HFFc6 (cell line): ENCODE data around the gene NDUFA13. TPM values are rescaled to one million over a fixed set of nuclear protein-coding genes. Genes with fewer than 3 reads are reported as not detected.
A peak's percentile ranks its signal among the peaks of the same experiment; 100 is the strongest.

Experiments used
- DNase-seq: peaks from one replicate; pipeline ENCODE4 v3.0.0-alpha.2; 2018
- H3K27ac Mint-ChIP-seq: 2 replicates; pipeline ENCODE4 v1.8.0; 2020; ENCODE audit warnings: mild to moderate bottlenecking, mixed read lengths
- H3K27me3 Mint-ChIP-seq: 2 replicates; pipeline ENCODE4 v1.8.0; 2021; ENCODE audit warnings: mild to moderate bottlenecking, moderate library complexity, mixed read lengths; ENCODE audit not compliant: insufficient read depth
- H3K36me3 Mint-ChIP-seq: 2 replicates; pipeline ENCODE4 v1.8.0; 2021; ENCODE audit warnings: low read depth, mixed read lengths
- H3K4me1 Mint-ChIP-seq: 2 replicates; pipeline ENCODE4 v1.8.0; 2020; ENCODE audit warnings: low read depth, mixed read lengths
- H3K4me3 Mint-ChIP-seq: 2 replicates; pipeline ENCODE4 v1.8.0; 2020; ENCODE audit warnings: mild to moderate bottlenecking, moderate library complexity, mixed read lengths
- H3K9me3 Mint-ChIP-seq: 2 replicates; pipeline ENCODE4 v1.8.0; 2020; ENCODE audit warnings: mild to moderate bottlenecking, mixed read lengths
- total RNA-seq, 6 experiments: library from RNA; stranded (reverse); fragmentation: NEBNext Ultra II Directional; extraction: Animal tissue kit (Norgen Biotek cat#: 25700); gene quantifications; 2 replicates in 1 of 6; 3 replicates in 5 of 6; pipeline ENCODE4 v1.2.3, GENCODE V29; 2021
- TF ChIP-seq, protein P1 (sequence below): fragments of 200-600 bp; sonication (generic); IDR thresholded peaks from 2 replicates; pipeline ENCODE4 v1.5.0; 2021; ENCODE audit warnings: antibody characterized with exemption, mild to moderate bottlenecking

Gene NDUFA13
- total RNA-seq, 6 experiments from 2014 or later: 266 to 393 (median 323) TPM

- TF ChIP-seq, protein P1, sequence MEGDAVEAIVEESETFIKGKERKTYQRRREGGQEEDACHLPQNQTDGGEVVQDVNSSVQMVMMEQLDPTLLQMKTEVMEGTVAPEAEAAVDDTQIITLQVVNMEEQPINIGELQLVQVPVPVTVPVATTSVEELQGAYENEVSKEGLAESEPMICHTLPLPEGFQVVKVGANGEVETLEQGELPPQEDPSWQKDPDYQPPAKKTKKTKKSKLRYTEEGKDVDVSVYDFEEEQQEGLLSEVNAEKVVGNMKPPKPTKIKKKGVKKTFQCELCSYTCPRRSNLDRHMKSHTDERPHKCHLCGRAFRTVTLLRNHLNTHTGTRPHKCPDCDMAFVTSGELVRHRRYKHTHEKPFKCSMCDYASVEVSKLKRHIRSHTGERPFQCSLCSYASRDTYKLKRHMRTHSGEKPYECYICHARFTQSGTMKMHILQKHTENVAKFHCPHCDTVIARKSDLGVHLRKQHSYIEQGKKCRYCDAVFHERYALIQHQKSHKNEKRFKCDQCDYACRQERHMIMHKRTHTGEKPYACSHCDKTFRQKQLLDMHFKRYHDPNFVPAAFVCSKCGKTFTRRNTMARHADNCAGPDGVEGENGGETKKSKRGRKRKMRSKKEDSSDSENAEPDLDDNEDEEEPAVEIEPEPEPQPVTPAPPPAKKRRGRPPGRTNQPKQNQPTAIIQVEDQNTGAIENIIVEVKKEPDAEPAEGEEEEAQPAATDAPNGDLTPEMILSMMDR: peak; percentile 93
- peaks cover 50% of the 10 kb centered on the region for H3K4me1 Mint-ChIP-seq
- DNase-seq: peak; percentile 75
- H3K4me3 Mint-ChIP-seq: peak overlapping the region; percentile 77
- H3K27ac Mint-ChIP-seq: peak overlapping the region; percentile 98
- no peaks in the 10 kb centered on the region for H3K36me3 Mint-ChIP-seq
- H3K9me3 Mint-ChIP-seq: no peaks in the 10 kb centered on the region
- H3K27me3 Mint-ChIP-seq: peaks cover 1% of the 10 kb centered on the region; the same call in 1 of the 2 replicates
These were observed 25.6 kb upstream of the NDUFA13 start for GRCh38 chr19:19490214-19490968.

DNA sequence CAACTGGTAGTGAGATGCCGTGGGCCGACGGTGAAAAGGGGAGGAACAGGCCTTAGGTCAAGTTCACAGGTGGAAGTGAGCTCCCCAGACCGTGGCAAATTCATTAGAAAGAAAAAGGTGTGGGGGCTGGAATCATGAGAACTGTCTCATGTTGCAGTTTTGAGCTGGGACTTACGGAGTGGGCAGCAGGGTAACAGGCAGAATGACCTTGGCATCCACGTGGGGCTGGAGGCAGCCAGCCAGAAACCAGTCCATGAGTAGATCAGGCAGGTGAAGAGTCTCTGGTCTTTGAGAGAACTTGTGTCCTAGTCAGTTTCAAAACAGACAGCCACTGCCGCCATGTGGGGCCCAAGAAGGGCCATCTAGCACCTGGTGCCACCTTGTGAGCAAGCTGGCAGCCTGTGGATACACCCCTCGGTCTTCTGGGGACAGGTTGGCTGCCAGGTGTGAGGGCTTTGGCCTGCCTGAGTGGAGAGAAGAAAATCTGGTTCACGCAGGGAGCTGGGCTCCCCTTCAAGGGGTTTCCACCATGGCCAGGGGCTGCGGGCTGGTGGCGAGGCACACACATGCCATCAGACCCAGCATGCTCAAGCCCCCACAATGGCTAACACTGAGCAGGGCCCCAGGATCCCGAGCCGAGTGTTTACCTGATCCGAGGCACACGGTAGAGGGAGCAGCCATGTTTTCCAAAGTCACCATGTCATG is 24.6 kb upstream of the NDUFA13 start:
- H3K36me3 Mint-ChIP-seq: no peaks in the 10 kb centered on the region
- peak overlapping the region; percentile 34 for H3K27ac Mint-ChIP-seq
- H3K4me3 Mint-ChIP-seq: no peak overlapping the region
- no peak for DNase-seq
- H3K4me1 Mint-ChIP-seq: peaks cover 39% of the 10 kb centered on the region
- peaks cover 1% of the 10 kb centered on the region; the same call in 1 of the 2 replicates for H3K27me3 Mint-ChIP-seq
- no peaks in the 10 kb centered on the region for H3K9me3 Mint-ChIP-seq
- TF ChIP-seq, protein P1: no peak

DNA sequence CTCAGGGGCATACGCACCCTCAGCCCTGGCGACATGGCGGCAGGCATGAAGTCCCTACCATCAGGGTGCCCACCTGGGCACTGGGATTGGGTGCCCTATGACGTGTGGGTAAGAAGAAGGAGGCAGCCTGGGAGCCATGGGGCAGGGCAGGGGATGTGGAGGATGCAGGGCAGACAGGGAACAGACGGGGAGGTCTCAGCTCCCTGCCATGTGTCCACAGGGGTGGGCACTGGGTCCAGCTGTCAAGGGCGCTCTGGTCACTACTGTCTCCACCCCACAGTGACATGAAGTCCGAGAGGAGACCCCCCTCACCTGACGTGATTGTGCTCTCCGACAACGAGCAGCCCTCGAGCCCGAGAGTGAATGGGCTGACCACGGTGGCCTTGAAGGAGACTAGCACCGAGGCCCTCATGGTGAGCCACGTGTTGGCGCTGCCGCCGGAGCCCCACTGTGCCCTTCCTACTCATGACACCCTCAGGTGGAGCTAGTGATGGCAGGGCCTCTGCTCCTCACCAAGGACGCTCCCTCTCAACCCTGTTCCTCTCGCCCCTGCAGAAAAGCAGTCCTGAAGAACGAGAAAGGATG is 23.9 kb upstream of the NDUFA13 start:
- peaks cover 1% of the 10 kb centered on the region; the same call in 1 of the 2 replicates for H3K27me3 Mint-ChIP-seq
- H3K4me1 Mint-ChIP-seq: peaks cover 36% of the 10 kb centered on the region
- TF ChIP-seq, protein P1: no peak
- H3K27ac Mint-ChIP-seq: no peak overlapping the region
- H3K9me3 Mint-ChIP-seq: no peaks in the 10 kb centered on the region
- H3K4me3 Mint-ChIP-seq: no peak overlapping the region
- H3K36me3 Mint-ChIP-seq: no peaks in the 10 kb centered on the region
- no peak for DNase-seq

DNA sequence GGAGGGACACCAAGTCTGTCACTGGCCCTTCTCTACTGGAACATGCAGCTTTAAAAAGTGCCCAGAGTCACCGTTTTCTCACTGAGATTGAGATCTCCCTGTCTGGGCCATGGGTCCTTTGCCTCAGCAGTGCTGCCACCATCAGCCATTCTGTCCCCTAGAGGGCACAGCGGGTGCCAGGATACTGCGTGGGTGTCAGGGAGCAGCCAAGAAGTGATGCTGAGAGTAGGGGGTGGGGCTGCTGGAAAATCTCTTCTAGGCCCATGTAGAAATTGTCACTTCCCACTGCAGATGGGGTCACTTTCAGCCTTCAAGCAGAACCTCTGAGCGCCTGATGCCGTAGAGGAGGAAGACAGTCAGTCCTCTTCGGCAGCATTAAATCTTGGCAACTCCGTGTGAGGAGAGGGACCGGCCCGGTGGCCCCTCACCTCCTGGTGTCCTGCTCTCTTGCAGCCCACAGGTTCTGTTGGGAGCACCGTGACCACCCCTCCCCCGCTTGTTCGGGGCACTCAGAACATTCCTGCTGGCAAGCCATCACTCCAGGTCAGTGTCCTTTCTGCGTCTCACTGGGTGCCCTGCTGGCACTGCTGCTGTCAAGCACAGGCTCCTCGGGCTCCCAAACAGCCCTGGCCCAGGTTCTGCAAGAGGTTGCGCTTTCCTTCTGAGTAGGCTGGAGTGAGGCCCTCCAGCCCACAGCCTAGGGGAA is 22.0 kb upstream of the NDUFA13 start:
- TF ChIP-seq, protein P1: peak; percentile 16; the same call in 1 of the 2 replicates
- DNase-seq: no peak
- Mint-ChIP-seq H3K27ac (no peak overlapping the region), H3K36me3 (no peaks in the 10 kb centered on the region; the same call in 1 of the 2 replicates), H3K4me3 (no peak overlapping the region), H3K4me1 (peaks cover 19% of the 10 kb centered on the region), H3K9me3 (no peaks in the 10 kb centered on the region), H3K27me3 (peaks cover 1% of the 10 kb centered on the region; the same call in 1 of the 2 replicates)
